HEK293T (cell line): ENCODE data around the gene UAP1.
"Not testable (repeated sequence)": the region's sequence is repeated elsewhere in the genome, so short reads cannot be mapped to it uniquely, and the experiment has no call there.

Experiments
- ARNT ChIP-seq: fragments of 450-650 bp; IDR thresholded peaks from 2 replicates; pipeline ENCODE4 v1.6.1; 2017; ENCODE audit warnings: mild to moderate bottlenecking
- BHLHE40 ChIP-seq: fragments of 450-650 bp; IDR thresholded peaks from 2 replicates; pipeline ENCODE4 v1.6.1; 2016; ENCODE audit warnings: mild to moderate bottlenecking, moderate library complexity, borderline replicate concordance
- CTBP1 ChIP-seq: fragments of 450-650 bp; IDR thresholded peaks from 2 replicates; pipeline ENCODE4 v1.6.1; 2016; ENCODE audit warnings: borderline replicate concordance
- ELF4 ChIP-seq: fragments of 450-650 bp; IDR thresholded peaks from 2 replicates; pipeline ENCODE4 v1.6.1; 2017; ENCODE audit warnings: antibody characterized with exemption
- FOXA1 ChIP-seq: fragments of 450-650 bp; IDR thresholded peaks from 2 replicates; pipeline ENCODE4 v1.6.1; 2016; ENCODE audit warnings: mild to moderate bottlenecking
- FOXK2 ChIP-seq: fragments of 450-650 bp; IDR thresholded peaks from 2 replicates; pipeline ENCODE4 v1.6.1; 2016; ENCODE audit warnings: mild to moderate bottlenecking
- FOXM1 ChIP-seq: fragments of 450-650 bp; IDR thresholded peaks from 2 replicates; pipeline ENCODE4 v1.6.1; 2017; ENCODE audit warnings: mild to moderate bottlenecking, borderline replicate concordance
- HDGF ChIP-seq: fragments of 450-650 bp; IDR thresholded peaks from 2 replicates; pipeline ENCODE4 v1.6.1; 2017; ENCODE audit warnings: antibody characterized with exemption, borderline replicate concordance
- L3MBTL2 ChIP-seq: fragments of 450-650 bp; conservative IDR thresholded peaks from 2 replicates; pipeline ENCODE4 v1.6.1; 2016; ENCODE audit warnings: mild to moderate bottlenecking
- LEF1 ChIP-seq: fragments of 450-650 bp; IDR thresholded peaks from 2 replicates; pipeline ENCODE4 v1.6.1; 2017; ENCODE audit warnings: mild to moderate bottlenecking, borderline replicate concordance
- NFRKB ChIP-seq: fragments of 450-650 bp; IDR thresholded peaks from 2 replicates; pipeline ENCODE4 v1.6.1; 2016; ENCODE audit warnings: mild to moderate bottlenecking, moderate library complexity
- SP1 ChIP-seq: fragments of 450-650 bp; IDR thresholded peaks from 2 replicates; pipeline ENCODE4 v1.6.1; 2017
- TARDBP ChIP-seq: fragments of 450-650 bp; IDR thresholded peaks from 2 replicates; pipeline ENCODE4 v1.6.1; 2016
- ZNF384 ChIP-seq: fragments of 450-650 bp; IDR thresholded peaks from 2 replicates; pipeline ENCODE4 v1.6.1; 2016

DNA sequence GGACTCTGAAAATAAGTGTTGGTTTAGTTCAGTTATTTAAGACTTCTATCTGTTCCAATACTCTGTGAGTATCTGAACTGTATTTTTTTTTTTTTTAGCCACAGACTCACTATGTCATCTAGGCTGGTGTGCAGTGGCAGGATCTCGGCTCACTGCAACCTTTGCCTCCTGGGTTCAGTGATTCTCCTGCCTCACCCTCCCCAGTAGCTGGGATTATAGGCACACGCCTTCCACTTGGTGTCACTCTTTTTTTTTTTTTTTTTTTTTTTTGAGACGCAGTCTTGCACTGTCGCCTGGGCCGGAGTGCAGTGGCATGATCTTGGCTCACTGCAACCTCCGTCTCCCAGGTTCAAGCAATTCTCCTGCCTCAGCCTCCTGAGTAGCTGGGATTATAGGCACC is 21.4 kb downstream of the UAP1 start:
- TF ChIP-seq HDGF, TARDBP, ARNT, FOXM1, BHLHE40, FOXK2, FOXA1, ELF4, L3MBTL2, SP1, LEF1, NFRKB, CTBP1: not testable (repeated sequence)
- TF ChIP-seq ZNF384 = peak; percentile 47; the same call in 1 of the 2 replicates
